Stimulated activated effector memory CD8-positive, alpha-beta T cell treated with anti-CD3 and anti-CD28 coated beads, Interleukin-12 subunit alpha, Interleukin-12 subunit beta, amount 100 ng/mL, for 72 hours (primary cell): ENCODE data around the gene BRIP1.
A peak's percentile ranks its signal among the peaks of the same experiment; 100 is the strongest.
"Not testable (repeated sequence)": the region's sequence is repeated elsewhere in the genome, so short reads cannot be mapped to it uniquely, and the experiment has no call there.

Experiments used
- ATAC-seq: fragments of 150-1000 bp; cut with Tn5 transposase; 2 replicates; pipeline ENCODE4 v1.10.0; 2021
- DNase-seq, 2 donors: peaks; one replicate each; pipeline ENCODE4 v3.0.0; 2021 to 2022; ENCODE audit warnings: low spot score in 2 of 2
- H3K27ac Mint-ChIP-seq: one replicate; pipeline ENCODE4 v1.8.0; 2022; ENCODE audit warnings: mild to moderate bottlenecking, mixed read lengths
- H3K36me3 Mint-ChIP-seq: one replicate; pipeline ENCODE4 v1.8.0; 2022; ENCODE audit warnings: mild to moderate bottlenecking, mixed read lengths
- H3K4me1 Mint-ChIP-seq: one replicate; pipeline ENCODE4 v1.8.0; 2022; ENCODE audit warnings: mixed read lengths
- H3K4me3 Mint-ChIP-seq: one replicate; pipeline ENCODE4 v1.8.0; 2022; ENCODE audit warnings: mild to moderate bottlenecking, mixed read lengths
- H3K9me3 Mint-ChIP-seq: one replicate; pipeline ENCODE4 v1.8.0; 2022; ENCODE audit warnings: mixed read lengths

The BRIP1 gene

GRCh38 chr17:61862975-61863800 lies at the start of gene BRIP1:
Gene BRIP1 (minus strand): TSS chr17:61863528. CDS start chr17:61861539, 1,989 bp downstream.
- H3K9me3 Mint-ChIP-seq: no peaks in the 10 kb centered on the region
- peak within 1 kb of the TSS; percentile 96 for H3K27ac Mint-ChIP-seq
- H3K36me3 Mint-ChIP-seq: peaks cover 26% of the 10 kb centered on the region
- ATAC-seq: peak; percentile 96
- peak; percentile 60 to 91 for DNase-seq
- peak within 1 kb of the TSS; percentile 94 for H3K4me3 Mint-ChIP-seq
- H3K4me1 Mint-ChIP-seq: peaks cover 18% of the 10 kb centered on the region

DNA sequence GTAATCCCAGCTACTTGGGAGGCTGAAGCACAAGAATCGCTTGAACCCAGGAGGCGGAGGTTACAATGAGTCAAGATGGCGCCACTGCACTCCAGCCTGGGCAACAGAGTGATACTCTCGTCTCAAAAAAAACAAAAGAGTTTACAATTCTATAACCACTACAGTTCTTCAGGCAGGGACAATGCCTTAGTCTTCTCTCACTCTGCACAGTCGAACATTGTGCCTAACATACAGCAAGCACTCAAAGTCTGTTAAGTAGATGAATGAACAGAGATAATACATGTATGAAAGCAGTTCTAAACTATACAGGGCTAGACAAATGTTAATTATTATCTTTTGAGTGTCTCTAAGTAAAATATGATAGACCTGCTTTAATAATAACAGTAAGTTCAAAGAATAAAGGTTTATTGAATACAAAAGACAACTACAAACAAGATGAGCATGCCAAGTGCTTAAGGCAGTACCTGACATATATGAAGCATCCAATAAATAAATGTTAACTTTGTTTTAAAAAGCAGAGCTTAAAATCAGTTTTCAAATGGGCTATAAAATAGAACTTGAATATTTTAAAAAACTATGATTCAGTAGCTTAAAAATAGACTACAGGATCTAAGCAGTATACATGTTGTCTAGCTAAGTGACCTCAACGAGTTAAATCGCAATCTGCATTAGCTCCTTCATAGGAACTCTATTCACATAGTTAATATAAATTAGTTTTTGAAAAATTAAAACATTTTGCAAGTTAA lies 45.1 kb upstream of the BRIP1 start:
- DNase-seq: no peak
- Mint-ChIP-seq H3K9me3 (no peaks in the 10 kb centered on the region), H3K36me3 (peaks cover 92% of the 10 kb centered on the region), H3K27ac (no peak overlapping the region), H3K4me3 (no peak overlapping the region), H3K4me1 (peaks cover 5% of the 10 kb centered on the region)
- no peak for ATAC-seq

DNA sequence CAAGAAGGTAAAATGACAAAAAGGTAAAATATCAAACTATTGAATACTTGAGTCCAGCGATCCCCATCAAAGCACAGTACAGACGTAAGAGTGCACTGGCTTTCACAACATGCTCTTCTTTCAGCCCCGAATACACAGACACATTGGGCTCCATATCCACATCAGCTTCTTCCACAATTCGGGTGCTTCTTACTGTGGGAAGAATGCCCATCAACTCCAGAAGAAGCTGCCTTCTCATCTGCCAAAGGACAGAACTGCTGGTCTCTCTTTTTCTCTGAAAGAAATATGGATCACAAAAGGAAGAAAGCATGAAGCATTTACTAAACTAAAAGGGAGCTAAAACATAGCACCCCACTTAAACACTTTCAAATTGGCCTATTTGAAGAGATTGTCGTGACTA lies 44.0 kb upstream of the BRIP1 start:
- peaks cover 92% of the 10 kb centered on the region for H3K36me3 Mint-ChIP-seq
- no peak overlapping the region for H3K4me3 Mint-ChIP-seq

GRCh38 chr17:61904094-61904710 lies 40.9 kb upstream of the BRIP1 start:
- DNase-seq (no peak), ATAC-seq (peak; percentile 88)
- H3K4me3 Mint-ChIP-seq: peak overlapping the region; percentile 40
- H3K36me3 Mint-ChIP-seq: peaks cover 92% of the 10 kb centered on the region
- no peaks in the 10 kb centered on the region for H3K9me3 Mint-ChIP-seq
- H3K4me1 Mint-ChIP-seq: peaks cover 9% of the 10 kb centered on the region
- peak overlapping the region; percentile 89 for H3K27ac Mint-ChIP-seq

More for the DNA sequence above, 44.0 kb upstream of the BRIP1 start:
- ATAC-seq (no peak), DNase-seq (no peak)
- Mint-ChIP-seq H3K27ac (peak overlapping the region; percentile 60), H3K4me1 (peaks cover 9% of the 10 kb centered on the region), H3K9me3 (no peaks in the 10 kb centered on the region)

DNA sequence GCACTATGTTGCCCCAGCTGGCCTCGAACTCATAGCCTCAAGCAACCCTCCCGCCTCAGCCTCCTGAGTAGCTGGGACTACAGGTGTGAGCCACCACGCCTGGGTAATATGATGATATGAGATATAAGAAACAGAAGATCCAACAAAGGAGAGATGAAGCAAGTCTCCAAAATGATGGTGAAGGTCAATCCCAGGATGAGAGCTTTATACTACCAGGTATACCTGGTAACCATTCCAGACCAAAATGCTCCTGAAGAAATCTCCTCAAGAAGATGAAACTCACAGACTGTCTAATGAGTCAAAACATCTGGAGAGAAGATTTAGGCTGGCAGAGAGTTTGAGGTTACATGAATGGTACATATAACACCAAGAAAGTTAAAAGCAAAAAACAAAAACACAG lies 39.9 kb upstream of the BRIP1 start:
- Mint-ChIP-seq H3K27ac (peak overlapping the region; percentile 89), H3K4me3 (peak overlapping the region; percentile 40), H3K4me1 (peaks cover 9% of the 10 kb centered on the region), H3K36me3 (peaks cover 95% of the 10 kb centered on the region), H3K9me3 (no peaks in the 10 kb centered on the region)
- ATAC-seq (no peak), DNase-seq (no peak)

GRCh38 chr17:61897548-61898180 lies 34.3 kb upstream of the BRIP1 start:
- no peak overlapping the region for H3K27ac Mint-ChIP-seq
- DNase-seq: no peak
- peaks cover 90% of the 10 kb centered on the region for H3K36me3 Mint-ChIP-seq

DNA sequence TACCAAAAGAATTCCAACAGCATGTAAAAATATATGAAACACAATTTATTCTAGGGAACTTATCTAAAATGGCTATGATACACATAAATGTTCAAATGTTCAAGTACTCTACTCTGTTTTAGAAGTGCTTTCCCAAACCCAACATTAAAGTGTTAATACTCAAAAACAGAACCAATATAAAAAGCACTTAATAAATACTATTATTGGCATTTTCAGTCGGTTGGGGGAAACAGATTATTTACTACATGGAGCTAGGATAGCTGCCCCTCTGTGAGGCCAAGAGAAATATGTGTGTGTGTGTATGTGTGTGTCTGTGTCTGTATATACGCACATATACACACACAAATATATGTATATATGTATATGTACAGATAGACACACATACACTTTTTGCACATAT lies 32.1 kb upstream of the BRIP1 start:
- Mint-ChIP-seq H3K36me3 (peaks cover 91% of the 10 kb centered on the region), H3K9me3 (no peaks in the 10 kb centered on the region), H3K4me1 (no peaks in the 10 kb centered on the region), H3K27ac (no peak overlapping the region), H3K4me3 (no peak overlapping the region)
- ATAC-seq (no peak), DNase-seq (no peak)

More at GRCh38 chr17:61897548-61898180, 34.3 kb upstream of the BRIP1 start:
- ATAC-seq: no peak
- H3K4me3 Mint-ChIP-seq: no peak overlapping the region
- no peaks in the 10 kb centered on the region for H3K9me3 Mint-ChIP-seq
- no peaks in the 10 kb centered on the region for H3K4me1 Mint-ChIP-seq

DNA sequence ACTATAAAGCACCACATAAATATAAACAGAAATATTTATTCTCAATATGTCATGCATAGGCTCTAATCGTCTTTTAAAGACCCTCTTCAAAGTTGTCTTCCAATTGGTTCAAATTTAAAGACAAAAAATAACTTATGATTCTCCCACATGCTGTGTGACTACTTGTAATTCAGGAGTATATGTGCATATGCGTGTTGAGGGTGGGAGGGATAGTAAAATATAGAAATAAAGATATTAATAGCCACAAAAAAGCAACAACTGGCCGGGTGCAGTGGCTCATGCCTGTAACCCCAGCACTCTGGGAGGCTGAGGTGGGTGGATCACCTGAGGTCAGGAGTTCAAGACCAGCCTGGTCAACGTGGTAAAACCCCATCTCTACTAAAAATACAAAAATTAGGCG lies 31.0 kb upstream of the BRIP1 start:
- peaks cover 91% of the 10 kb centered on the region for H3K36me3 Mint-ChIP-seq

DNA sequence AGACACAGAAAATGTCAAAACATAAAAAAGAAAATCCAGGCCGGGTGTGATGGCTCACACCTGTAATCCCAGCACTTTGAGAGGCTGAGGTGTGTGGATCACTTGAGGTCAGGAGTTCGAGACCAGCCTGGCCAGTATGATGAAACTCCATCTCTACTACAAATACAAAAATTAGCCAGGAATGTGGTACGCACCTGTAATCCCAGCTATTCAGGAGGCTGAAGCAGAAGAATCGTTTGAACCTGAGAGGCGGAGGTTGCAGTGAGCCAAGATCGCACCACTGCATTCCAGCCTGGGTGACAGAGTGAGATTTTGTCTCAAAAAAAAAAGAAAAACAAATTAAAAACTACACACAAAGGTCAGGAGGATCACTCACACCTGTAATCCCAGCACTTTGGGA lies 24.4 kb upstream of the BRIP1 start:
- H3K36me3 Mint-ChIP-seq: peaks cover 100% of the 10 kb centered on the region
- H3K4me3 Mint-ChIP-seq, H3K4me1 Mint-ChIP-seq, H3K27ac Mint-ChIP-seq, ATAC-seq, DNase-seq, H3K9me3 Mint-ChIP-seq: not testable (repeated sequence)

More for the DNA sequence above, 31.0 kb upstream of the BRIP1 start:
- ATAC-seq, H3K27ac Mint-ChIP-seq, H3K4me1 Mint-ChIP-seq, DNase-seq, H3K4me3 Mint-ChIP-seq, H3K9me3 Mint-ChIP-seq: not testable (repeated sequence)

GRCh38 chr17:61885865-61886264 lies 22.5 kb upstream of the BRIP1 start:
- not testable (repeated sequence) for ATAC-seq, H3K9me3 Mint-ChIP-seq, H3K27ac Mint-ChIP-seq

DNA sequence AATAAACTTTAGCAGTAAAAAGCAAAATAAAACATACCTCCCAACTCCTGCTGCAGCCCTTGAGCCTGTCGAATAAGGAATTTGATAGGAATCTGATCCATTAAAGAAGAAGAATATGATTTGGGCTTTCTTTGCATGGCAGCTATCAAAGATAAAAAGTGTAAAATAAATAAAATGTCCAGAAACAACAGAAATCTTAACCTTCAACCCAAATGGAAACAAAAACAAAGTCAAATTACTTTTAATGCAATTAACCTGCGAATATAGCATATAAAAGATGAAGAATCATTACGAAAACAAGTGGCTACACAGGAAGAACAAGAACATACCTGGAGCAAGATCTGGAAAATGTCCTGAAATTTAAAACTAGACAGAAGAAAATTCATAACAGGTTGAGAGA lies 21.5 kb upstream of the BRIP1 start:
- ATAC-seq: no peak
- no peak overlapping the region for H3K27ac Mint-ChIP-seq
- H3K36me3 Mint-ChIP-seq: peaks cover 97% of the 10 kb centered on the region
- H3K9me3 Mint-ChIP-seq: no peaks in the 10 kb centered on the region
- no peaks in the 10 kb centered on the region for H3K4me1 Mint-ChIP-seq
- no peak for DNase-seq
- no peak overlapping the region for H3K4me3 Mint-ChIP-seq

More at GRCh38 chr17:61885865-61886264, 22.5 kb upstream of the BRIP1 start:
- H3K4me3 Mint-ChIP-seq, DNase-seq, H3K4me1 Mint-ChIP-seq: not testable (repeated sequence)
- peaks cover 97% of the 10 kb centered on the region for H3K36me3 Mint-ChIP-seq

DNA sequence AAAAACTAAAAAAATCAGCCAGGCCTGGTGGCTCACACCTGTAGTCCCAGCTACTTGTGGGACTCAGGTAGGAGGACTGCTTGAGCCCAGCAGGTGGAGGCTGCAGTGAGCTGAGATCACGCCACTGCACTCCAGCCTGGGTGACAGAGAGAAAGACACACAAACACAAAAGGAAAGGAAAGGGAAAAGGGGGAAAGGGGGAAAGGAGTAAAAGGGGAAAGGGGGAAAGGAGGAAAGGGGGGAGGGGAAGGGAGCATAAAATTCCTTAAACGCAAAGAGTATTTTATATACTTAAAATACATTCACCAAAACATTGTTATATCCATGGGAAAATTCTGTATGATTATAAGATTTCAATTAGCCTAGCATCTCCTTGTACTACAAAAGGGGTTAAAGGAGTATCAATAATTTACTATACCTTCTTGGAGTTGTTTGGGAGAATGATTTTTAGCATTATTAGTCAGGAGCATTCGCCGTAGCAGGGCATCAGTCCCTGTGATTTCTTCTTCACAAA lies 17.3 kb upstream of the BRIP1 start:
- Mint-ChIP-seq H3K27ac (no peak overlapping the region), H3K4me1 (no peaks in the 10 kb centered on the region), H3K36me3 (peaks cover 97% of the 10 kb centered on the region), H3K4me3 (no peak overlapping the region), H3K9me3 (no peaks in the 10 kb centered on the region)
- DNase-seq: no peak
- no peak for ATAC-seq

DNA sequence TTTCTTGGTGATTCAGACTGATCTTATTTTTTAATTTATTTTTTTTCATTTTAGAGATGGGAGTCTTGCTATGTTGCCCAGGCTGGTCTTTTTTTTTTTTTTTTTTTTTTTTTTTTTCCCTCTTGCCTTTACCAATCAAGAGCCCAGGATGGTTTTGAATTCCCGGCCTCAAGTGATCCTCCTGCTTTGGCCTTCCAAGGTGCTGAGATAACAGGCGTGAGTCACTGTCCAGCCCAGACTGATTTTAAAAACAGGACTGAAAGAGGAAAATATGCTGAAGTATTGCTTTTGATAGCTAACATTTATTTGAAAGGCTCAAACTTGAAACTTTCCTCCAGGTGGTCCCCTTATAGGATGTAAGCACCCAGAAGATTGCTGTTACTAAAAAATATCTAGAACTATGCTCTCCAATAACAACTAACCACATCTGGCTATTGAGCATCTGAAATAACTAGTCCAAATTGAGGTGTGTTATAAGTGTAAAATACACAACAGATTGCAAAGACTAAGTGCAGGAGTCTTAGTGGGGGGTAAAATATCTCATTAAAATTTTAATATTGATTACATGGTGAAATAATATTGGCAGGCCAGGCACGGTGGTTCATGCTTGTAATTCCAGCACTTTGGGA lies 15.8 kb upstream of the BRIP1 start:
- ATAC-seq: no peak
- Mint-ChIP-seq H3K4me1 (peaks cover under 1% of the 10 kb centered on the region), H3K9me3 (no peaks in the 10 kb centered on the region), H3K4me3 (no peak overlapping the region), H3K36me3 (peaks cover 97% of the 10 kb centered on the region), H3K27ac (no peak overlapping the region)
- DNase-seq: no peak

GRCh38 chr17:61878520-61878919 lies 15.2 kb upstream of the BRIP1 start:
- Mint-ChIP-seq H3K4me3 (no peak overlapping the region), H3K9me3 (no peaks in the 10 kb centered on the region), H3K27ac (no peak overlapping the region), H3K36me3 (peaks cover 97% of the 10 kb centered on the region), H3K4me1 (peaks cover 6% of the 10 kb centered on the region)
- ATAC-seq (no peak), DNase-seq (no peak)
